Omental fat pad (tissue), 4 donors: ENCODE measurements around the gene PTPRM. TPM values are rescaled to one million over a fixed set of nuclear protein-coding genes. Genes with fewer than 3 reads are reported as not detected.

Experiments
- ATAC-seq: fragments of 150-250 bp; one replicate; pipeline ENCODE4 v1.9.1; 2016; ENCODE audit warnings: mild to moderate bottlenecking, moderate library complexity; ENCODE audit not compliant: low FRiP score
- DNase-seq: peaks from one replicate; pipeline ENCODE4 v3.0.0-alpha.2; 2019; ENCODE audit warnings: low spot score
- CTCF ChIP-seq, 3 donors: fragments of 450-650 bp; IDR thresholded peaks; one replicate each; pipeline ENCODE4 v1.5.1; 2016 to 2017; ENCODE audit warnings: antibody characterized with exemption in 3 of 3, mild to moderate bottlenecking in 3 of 3, moderate library complexity in 2 of 3
- total RNA-seq, 4 donors: library from RNA; depleted of rRNA; stranded (reverse); fragments of >200 nt; gene quantifications; one replicate each; pipeline ENCODE4 v1.1.0, GENCODE V29; 2016

The PTPRM gene
- total RNA-seq, 4 donors from 2014 or later: 64.8 to 238 (median 144) TPM

- ATAC-seq (no peak), DNase-seq (no peak)
- no peak for TF ChIP-seq CTCF (IDR thresholded peaks at IDR 0.05)
These were observed 782.6 kb downstream of the PTPRM start for GRCh38 chr18:8349608-8350323.

GRCh38 chr18:8350628-8351027 is 783.5 kb downstream of the PTPRM start:
- DNase-seq (no peak), ATAC-seq (no peak)
- TF ChIP-seq CTCF (IDR thresholded peaks at IDR 0.05): no peak

GRCh38 chr18:8351161-8351560 is 784.0 kb downstream of the PTPRM start:
- ATAC-seq (no peak), DNase-seq (no peak)
- no peak for TF ChIP-seq CTCF (IDR thresholded peaks at IDR 0.05)

- no peak for TF ChIP-seq CTCF (IDR thresholded peaks at IDR 0.05)
- DNase-seq (no peak), ATAC-seq (no peak)
These were observed 787.2 kb downstream of the PTPRM start for GRCh38 chr18:8354304-8354703.

GRCh38 chr18:8356001-8356400 is 788.9 kb downstream of the PTPRM start:
- TF ChIP-seq CTCF (IDR thresholded peaks at IDR 0.05): no peak
- no peak for DNase-seq
- ATAC-seq: no peak

GRCh38 chr18:8357320-8357719 is 790.2 kb downstream of the PTPRM start:
- no peak for ATAC-seq
- no peak for DNase-seq
- no peak for TF ChIP-seq CTCF (IDR thresholded peaks at IDR 0.05)

GRCh38 chr18:8358033-8358765 is 791.1 kb downstream of the PTPRM start:
- no peak for TF ChIP-seq CTCF (IDR thresholded peaks at IDR 0.05)
- ATAC-seq: no peak
- no peak for DNase-seq
